Thyroid gland (tissue), 4 donors: ENCODE results near the gene ZER1.

Source experiments
- POLR2A ChIP-seq, 2 donors: fragments of 450-650 bp; IDR thresholded peaks; one replicate each; pipeline ENCODE4 v1.6.1; 2017; ENCODE audit warnings: antibody characterized with exemption in 2 of 2, mild to moderate bottlenecking in 2 of 2, moderate library complexity in 1 of 2
- TF ChIP-seq, protein P1 (sequence below), 6 experiments: fragments of 200-600 bp in 3 of 6; fragments of 450-650 bp in 3 of 6; sonication (generic) in 3 of 6; IDR thresholded peaks; one replicate each; pipeline ENCODE4 v1.5.1; 2016 to 2019; ENCODE audit warnings: antibody characterized with exemption in 6 of 6, mild to moderate bottlenecking in 2 of 6, inconsistent platforms in 1 of 6, moderate library complexity in 1 of 6

DNA sequence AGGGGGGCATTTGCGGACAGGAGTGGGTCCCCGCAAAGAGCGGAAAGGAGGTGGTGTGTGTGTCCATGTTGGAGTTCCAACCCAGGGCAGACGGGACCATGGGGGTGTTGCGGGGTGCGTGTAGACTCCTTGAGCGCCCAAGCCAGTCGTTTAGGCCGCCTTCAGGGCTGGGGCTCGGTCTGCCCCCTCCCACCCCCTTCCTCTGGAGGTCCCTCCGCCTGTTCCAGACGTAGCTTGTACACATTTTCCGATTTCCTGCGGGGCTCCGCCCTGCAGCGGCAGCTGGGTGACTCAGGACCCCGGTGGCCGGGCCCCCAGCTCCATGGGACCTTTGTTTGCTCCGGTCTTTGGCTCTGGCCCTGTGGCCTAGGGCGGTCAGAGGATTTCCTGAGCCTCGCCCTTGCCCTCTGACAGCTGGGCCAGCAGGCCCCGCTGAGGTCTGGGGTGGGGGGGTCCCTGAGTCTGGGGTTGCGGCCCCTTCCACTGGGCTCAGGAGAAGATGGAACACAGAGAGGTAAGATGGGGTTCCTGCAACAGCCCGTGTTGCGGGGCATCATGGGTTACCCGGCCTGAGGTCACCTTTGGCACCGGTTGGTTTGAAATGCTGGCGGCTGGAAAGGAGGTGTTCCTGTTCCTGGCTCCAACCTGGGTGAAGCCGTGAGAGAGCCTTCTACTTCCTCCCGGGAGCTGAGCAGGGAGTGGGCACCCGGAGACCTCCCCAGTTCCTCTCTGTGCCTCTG lies 67.9 kb downstream of the ZER1 start:
- TF ChIP-seq, protein P1, sequence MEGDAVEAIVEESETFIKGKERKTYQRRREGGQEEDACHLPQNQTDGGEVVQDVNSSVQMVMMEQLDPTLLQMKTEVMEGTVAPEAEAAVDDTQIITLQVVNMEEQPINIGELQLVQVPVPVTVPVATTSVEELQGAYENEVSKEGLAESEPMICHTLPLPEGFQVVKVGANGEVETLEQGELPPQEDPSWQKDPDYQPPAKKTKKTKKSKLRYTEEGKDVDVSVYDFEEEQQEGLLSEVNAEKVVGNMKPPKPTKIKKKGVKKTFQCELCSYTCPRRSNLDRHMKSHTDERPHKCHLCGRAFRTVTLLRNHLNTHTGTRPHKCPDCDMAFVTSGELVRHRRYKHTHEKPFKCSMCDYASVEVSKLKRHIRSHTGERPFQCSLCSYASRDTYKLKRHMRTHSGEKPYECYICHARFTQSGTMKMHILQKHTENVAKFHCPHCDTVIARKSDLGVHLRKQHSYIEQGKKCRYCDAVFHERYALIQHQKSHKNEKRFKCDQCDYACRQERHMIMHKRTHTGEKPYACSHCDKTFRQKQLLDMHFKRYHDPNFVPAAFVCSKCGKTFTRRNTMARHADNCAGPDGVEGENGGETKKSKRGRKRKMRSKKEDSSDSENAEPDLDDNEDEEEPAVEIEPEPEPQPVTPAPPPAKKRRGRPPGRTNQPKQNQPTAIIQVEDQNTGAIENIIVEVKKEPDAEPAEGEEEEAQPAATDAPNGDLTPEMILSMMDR (IDR thresholded peaks at IDR 0.05) = no peak
- no peak for TF ChIP-seq POLR2A (IDR thresholded peaks at IDR 0.05)
